ENCODE data around the gene ADSS1.
A peak's percentile ranks its signal among the peaks of the same experiment; 100 is the strongest.

The ADSS1 gene

DNA sequence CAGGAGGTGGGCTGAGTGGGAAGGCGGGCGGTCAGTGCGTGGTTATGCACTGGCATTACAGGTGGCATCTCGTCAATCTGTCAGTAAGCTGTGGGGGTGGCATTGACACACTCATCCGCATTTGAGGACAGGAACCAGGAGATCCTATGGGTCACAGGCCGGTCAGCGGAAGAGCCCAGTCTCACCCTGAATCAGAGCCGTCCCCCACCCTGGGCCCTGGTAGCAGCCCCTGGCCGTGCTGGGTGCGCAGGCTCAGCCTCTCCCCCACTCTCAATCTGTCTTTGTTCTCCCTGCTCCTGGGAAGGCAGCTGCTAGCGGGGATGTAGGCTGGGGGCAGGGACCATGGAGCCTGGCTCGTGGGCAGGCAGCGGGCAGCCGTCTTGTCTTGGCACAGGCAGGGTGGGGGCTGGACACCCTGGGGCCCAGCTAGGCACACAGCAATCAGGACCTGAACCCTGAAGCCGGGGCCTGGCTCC is 29.5 kb upstream of the ADSS1 start:
- CTCF ChIA-PET: interaction anchor here (0.6 to 1.0 kb wide), 6 partner anchors 13 to 576 kb away, joined by 3 to 4 read pairs (median 3); no protein-coding TSS in a partner anchor

DNA sequence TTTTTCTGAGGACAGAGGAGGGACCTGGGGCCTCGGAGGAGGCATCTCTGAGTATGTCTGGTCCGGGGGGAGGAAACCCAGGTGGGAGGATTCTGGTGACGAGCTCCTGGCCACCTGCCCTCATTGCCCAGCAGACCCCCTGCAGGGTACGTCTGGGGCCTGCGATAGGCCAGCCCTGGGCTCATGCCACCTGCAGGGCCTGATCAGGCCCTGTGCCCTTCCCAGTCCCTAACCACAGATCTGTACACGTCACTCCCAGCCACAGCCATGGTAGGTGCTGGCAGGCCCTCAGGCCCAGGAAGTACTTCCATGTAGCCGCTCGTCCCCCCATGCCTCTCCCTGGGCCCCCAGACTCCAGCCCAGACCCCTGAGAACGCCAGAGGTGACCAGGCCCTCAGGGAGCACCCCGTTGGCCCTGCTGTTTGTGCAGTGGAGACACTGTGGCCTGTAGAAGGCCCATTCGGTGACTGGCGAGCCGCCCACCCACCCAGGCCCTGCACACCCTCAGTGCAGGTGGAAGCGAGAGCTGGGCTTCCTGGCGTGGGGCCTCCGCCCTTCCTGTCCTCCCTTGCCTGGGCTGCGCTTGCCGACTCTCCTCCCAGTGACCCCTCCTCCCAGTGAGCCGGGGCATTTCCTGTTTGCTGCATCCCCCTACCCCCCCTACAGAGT is 28.9 kb upstream of the ADSS1 start:
- TF ChIP-seq, protein P1, sequence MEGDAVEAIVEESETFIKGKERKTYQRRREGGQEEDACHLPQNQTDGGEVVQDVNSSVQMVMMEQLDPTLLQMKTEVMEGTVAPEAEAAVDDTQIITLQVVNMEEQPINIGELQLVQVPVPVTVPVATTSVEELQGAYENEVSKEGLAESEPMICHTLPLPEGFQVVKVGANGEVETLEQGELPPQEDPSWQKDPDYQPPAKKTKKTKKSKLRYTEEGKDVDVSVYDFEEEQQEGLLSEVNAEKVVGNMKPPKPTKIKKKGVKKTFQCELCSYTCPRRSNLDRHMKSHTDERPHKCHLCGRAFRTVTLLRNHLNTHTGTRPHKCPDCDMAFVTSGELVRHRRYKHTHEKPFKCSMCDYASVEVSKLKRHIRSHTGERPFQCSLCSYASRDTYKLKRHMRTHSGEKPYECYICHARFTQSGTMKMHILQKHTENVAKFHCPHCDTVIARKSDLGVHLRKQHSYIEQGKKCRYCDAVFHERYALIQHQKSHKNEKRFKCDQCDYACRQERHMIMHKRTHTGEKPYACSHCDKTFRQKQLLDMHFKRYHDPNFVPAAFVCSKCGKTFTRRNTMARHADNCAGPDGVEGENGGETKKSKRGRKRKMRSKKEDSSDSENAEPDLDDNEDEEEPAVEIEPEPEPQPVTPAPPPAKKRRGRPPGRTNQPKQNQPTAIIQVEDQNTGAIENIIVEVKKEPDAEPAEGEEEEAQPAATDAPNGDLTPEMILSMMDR (conservative IDR thresholded peaks at IDR 0.05; ENCODE audit: low read depth): no peak
- peak; percentile 46 for DNase-seq (ENCODE audit: low spot score)
- ChIA-PET POLR2A (ENCODE audit: low non-redundant PET) (no interaction called here), CTCF (interaction anchor here (0.6 to 1.0 kb wide), 4 partner anchors 14 to 482 kb away, joined by 3 to 4 read pairs (median 3); no protein-coding TSS in a partner anchor)
- H3K27ac ChIP-seq: peak overlapping the region; percentile 100

More for the DNA sequence above, 29.5 kb upstream of the ADSS1 start:
- TF ChIP-seq, protein P1 (conservative IDR thresholded peaks at IDR 0.05; ENCODE audit: low read depth): no peak
- H3K27ac ChIP-seq: peak overlapping the region; percentile 100
- no peak for DNase-seq (ENCODE audit: low spot score)
- POLR2A ChIA-PET (ENCODE audit: low non-redundant PET): no interaction called here

DNA sequence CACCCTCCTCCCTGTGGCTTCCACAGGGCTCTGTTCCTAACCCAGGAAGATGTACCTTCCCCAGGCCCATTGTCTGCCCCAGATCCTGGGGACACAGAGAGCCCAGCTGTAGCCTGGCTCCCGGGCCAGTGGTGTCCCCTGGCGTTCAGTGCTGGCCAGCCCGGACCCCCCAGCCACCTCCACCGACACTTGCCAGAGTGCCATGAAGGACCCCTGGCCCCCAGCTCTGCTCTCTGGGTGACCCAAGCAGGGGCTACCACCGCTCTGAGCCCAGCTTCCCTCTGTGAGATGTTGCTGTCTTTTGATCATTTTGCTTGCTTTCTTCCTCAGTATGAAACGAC is 28.4 kb upstream of the ADSS1 start:
- POLR2A ChIA-PET (ENCODE audit: low non-redundant PET): no interaction called here
- CTCF ChIA-PET: no interaction called here
- peak overlapping the region; percentile 100 for H3K27ac ChIP-seq

DNA sequence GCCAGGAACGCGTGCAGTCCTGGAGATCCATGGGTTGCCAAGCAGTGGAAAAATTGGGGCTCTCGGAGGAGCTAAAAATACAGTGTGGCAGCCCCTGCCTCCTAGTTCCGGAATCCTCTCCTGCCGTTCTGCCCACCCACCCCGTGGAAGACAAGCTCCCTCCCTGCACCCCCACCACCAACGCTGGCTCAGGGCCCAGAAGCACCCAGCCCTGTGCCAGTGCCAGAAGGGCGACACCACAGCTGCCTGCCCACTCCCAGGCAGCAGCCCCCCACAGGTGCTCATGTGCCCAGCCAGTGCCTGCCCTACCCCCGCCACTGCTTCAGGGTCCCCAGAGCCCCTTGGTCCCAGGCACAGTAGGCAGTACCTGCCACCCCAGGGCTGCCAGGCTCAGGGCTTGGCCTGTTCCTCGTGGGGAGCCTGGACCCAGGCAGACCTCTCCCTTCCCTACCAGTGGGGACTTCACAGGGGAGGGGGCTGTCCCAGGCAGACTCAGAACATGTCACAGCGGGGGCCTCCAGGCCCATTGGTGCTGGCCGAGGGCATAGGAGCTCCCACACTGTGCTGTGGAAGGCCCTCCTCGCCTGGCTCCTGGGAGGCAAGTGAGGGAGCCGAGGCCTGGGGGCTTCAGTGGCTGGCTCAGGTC is 27.2 kb upstream of the ADSS1 start:
- H3K27ac ChIP-seq: peak overlapping the region; percentile 100
- DNase-seq (ENCODE audit: low spot score): no peak
- TF ChIP-seq, protein P1 (conservative IDR thresholded peaks at IDR 0.05; ENCODE audit: low read depth): no peak
- POLR2A ChIA-PET (ENCODE audit: low non-redundant PET): no interaction called here
- CTCF ChIA-PET: interaction anchor here (0.5 kb wide), 1 partner anchor 9 kb away, joined by 4 read pairs; no protein-coding TSS in a partner anchor

More for the DNA sequence above, 28.4 kb upstream of the ADSS1 start:
- TF ChIP-seq, protein P1 (conservative IDR thresholded peaks at IDR 0.05; ENCODE audit: low read depth): no peak
- no peak for DNase-seq (ENCODE audit: low spot score)

DNA sequence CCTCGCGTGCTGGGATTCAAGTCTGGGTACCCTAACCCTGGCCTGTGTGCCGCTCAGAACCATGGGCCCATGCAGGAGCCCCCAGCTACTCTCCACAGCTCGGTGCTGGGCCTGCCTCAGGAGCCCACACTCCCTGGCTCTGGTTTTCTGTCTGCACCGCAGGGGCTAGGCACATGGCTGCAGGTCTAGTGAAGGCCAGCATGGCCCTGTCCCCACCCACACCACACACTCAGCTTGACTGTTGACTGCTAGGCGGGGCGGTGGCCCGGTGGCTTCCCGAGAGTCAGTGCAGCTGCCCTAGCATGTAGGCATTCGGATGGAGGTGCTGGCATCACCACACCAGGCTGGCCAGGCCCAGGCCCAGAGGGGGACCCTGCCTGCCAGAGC is 26.7 kb upstream of the ADSS1 start:
- H3K27ac ChIP-seq: peak overlapping the region; percentile 100
- CTCF ChIA-PET: interaction anchor here (0.5 to 1.5 kb wide), 3 partner anchors 10 to 15 kb away, joined by 4 read pairs; no protein-coding TSS in a partner anchor
- TF ChIP-seq, protein P1 (conservative IDR thresholded peaks at IDR 0.05; ENCODE audit: low read depth): no peak
- DNase-seq (ENCODE audit: low spot score): no peak
- POLR2A ChIA-PET (ENCODE audit: low non-redundant PET): no interaction called here

DNA sequence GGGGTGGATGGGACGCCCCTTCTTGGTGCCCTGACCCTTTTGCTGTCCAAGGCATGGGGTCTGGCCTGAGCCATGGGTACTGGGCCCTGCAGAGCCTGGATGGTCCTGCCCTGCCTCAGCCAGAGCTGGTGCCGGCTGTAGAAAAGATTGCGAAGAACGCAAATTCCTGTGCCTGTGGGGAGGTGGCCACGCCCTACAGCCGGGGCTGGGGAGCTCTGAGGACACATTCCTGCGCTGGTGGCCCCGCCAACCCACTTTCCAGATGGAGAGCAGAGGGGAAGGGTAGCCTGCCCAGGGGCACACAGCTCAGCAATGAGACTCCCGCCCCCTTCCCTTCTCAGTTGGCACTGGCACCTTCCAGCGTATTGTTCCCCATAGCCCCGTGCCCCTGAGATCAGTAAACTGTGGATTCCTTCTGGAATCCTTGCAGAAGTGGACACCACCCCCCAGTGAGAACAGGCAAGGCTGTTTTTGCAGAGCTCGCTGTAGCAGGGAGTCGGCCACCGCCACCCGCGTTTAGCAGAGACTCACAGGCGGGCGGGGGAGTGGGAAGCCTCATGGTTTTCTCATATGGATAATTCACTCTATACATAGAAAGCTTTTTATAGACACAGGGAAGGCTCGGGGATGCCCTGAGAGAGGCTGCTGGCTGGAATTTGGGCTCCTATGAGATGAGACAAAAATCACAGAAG is 26.0 kb upstream of the ADSS1 start:
- POLR2A ChIA-PET (ENCODE audit: low non-redundant PET): no interaction called here
- DNase-seq (ENCODE audit: low spot score): no peak
- H3K27ac ChIP-seq: peak overlapping the region; percentile 100
- TF ChIP-seq, protein P1 (conservative IDR thresholded peaks at IDR 0.05; ENCODE audit: low read depth): no peak
- CTCF ChIA-PET: interaction anchor here (0.6 to 1.5 kb wide), 3 partner anchors 11 to 778 kb away, joined by 4 read pairs; no protein-coding TSS in a partner anchor

Data from RWPE1 (cell line).